CD4-positive, alpha-beta T cell treated with Interferon gamma for 1 hour (primary cell): Measurements from ENCODE around the gene LRTM2.

Experiments
- DNase-seq: peaks from one replicate; pipeline ENCODE4 v3.0.0-alpha.2; 2020

LRTM2 gene

GRCh38 chr12:1830981-1831963 is 10.9 kb downstream of the LRTM2 start:
- no peak for DNase-seq

- DNase-seq, result no peak
Measured at GRCh38 chr12:1832801-1833595, 12.6 kb downstream of the LRTM2 start.

GRCh38 chr12:1833596-1834028 is 13.2 kb downstream of the LRTM2 start:
- no peak for DNase-seq

- DNase-seq, result no peak
Measured at GRCh38 chr12:1834186-1834925, 14.0 kb downstream of the LRTM2 start.

- no peak for DNase-seq
Measured at GRCh38 chr12:1835211-1836131, 15.1 kb downstream of the LRTM2 start.

- no peak for DNase-seq
Measured at GRCh38 chr12:1836241-1836803, 16.0 kb downstream of the LRTM2 start.

GRCh38 chr12:1836854-1837421 is 16.6 kb downstream of the LRTM2 start:
- no peak for DNase-seq

GRCh38 chr12:1837541-1838204 is 17.3 kb downstream of the LRTM2 start:
- no peak for DNase-seq

- no peak for DNase-seq
Measured at GRCh38 chr12:1838205-1838993, 18.0 kb downstream of the LRTM2 start.

GRCh38 chr12:1838994-1839365 is 18.6 kb downstream of the LRTM2 start:
- DNase-seq, result no peak

- DNase-seq, result no peak
Measured at GRCh38 chr12:1839464-1839863, 19.1 kb downstream of the LRTM2 start.

GRCh38 chr12:1839956-1840951 is 19.9 kb downstream of the LRTM2 start:
- DNase-seq, result no peak

- no peak for DNase-seq
Measured at GRCh38 chr12:1840981-1841425, 20.6 kb downstream of the LRTM2 start.

GRCh38 chr12:1841586-1842182 is 21.3 kb downstream of the LRTM2 start:
- no peak for DNase-seq

GRCh38 chr12:1842183-1842904 is 22.0 kb downstream of the LRTM2 start:
- DNase-seq, result no peak

- no peak for DNase-seq
Measured at GRCh38 chr12:1842905-1843640, 22.7 kb downstream of the LRTM2 start.

GRCh38 chr12:1843641-1844005 is 23.3 kb downstream of the LRTM2 start:
- DNase-seq, result no peak
